GM23248 (cell line): ENCODE data around the gene ACVR1.

ENCODE experiments used
- EZH2 ChIP-seq: fragments of 200-600 bp; sonication (generic); IDR thresholded peaks from 2 replicates; pipeline ENCODE4 v1.6.1; 2018; ENCODE audit warnings: antibody characterized with exemption, mild to moderate bottlenecking; ENCODE audit not compliant: insufficient read depth, poor library complexity, severe bottlenecking
- EZH2phosphoT487 ChIP-seq: fragments of 200-600 bp; sonication (generic); IDR thresholded peaks from 2 replicates; pipeline ENCODE4 v1.6.1; 2018; ENCODE audit warnings: antibody characterized with exemption, moderate library complexity, mild to moderate bottlenecking, low read depth; ENCODE audit not compliant: insufficient read depth

- TF ChIP-seq EZH2, result no peak
- no peak for TF ChIP-seq EZH2phosphoT487
Measured at GRCh38 chr2:157760949-157761348, 115.2 kb downstream of the ACVR1 start.
